Measurements from ENCODE around the gene ASB10. TPM values are rescaled to one million over a fixed set of nuclear protein-coding genes. Genes with fewer than 3 reads are reported as not detected.

ASB10 gene
- total and polyA plus RNA-seq, 2 of the 4 experiments (the other 2 are of a cell fraction) = not detected

- Histone ChIP-seq H3K4me3 (ENCODE audit: insufficient read depth, low read depth, low read length) (no peak overlapping the region), H3K27ac (ENCODE audit: insufficient read depth, low read length) (no peak overlapping the region), H3K18ac (ENCODE audit: low read depth, low read length) (no peak overlapping the region), H4K20me1 (ENCODE audit: insufficient read depth, low read length) (peaks cover 3% of the 10 kb centered on the region; the same call in 1 of the 2 replicates), H2AK9ac (replicated peaks; ENCODE audit: low read depth, low read length, poor library complexity) (peak overlapping the region; percentile 69), H2BK20ac (ENCODE audit: low read depth, low read length) (no peak overlapping the region), H3K27me3 (ENCODE audit: control insufficient read depth, insufficient read depth, low read length) (no peaks in the 10 kb centered on the region), H3K14ac (replicated peaks; ENCODE audit: low read depth, low read length) (no peak overlapping the region), H3K9me3 (ENCODE audit: control insufficient read depth, insufficient read depth, low read length) (no peaks in the 10 kb centered on the region), H2BK5ac (ENCODE audit: low read depth, low read length, poor library complexity, severe bottlenecking) (no peak overlapping the region), H3K4ac (ENCODE audit: low read depth, low read length) (no peak overlapping the region), H3K4me1 (ENCODE audit: control insufficient read depth, insufficient read depth, low read length) (no peaks in the 10 kb centered on the region), H3K79me1 (ENCODE audit: low read depth in 1 of 2, low read length in 2 of 2) (peaks cover 0 to 4% of the 10 kb centered on the region in 2 experiments; a peak in 2 of 4 replicates), H3K4me2 (ENCODE audit: low read depth, low read length) (no peak overlapping the region), H2AK5ac (ENCODE audit: low read depth, low read length) (no peak overlapping the region), H2BK15ac (ENCODE audit: low read depth, low read length) (no peak overlapping the region), H3K9me1 (ENCODE audit: insufficient read depth, low read length) (no peaks in the 10 kb centered on the region; the same call in 1 of the 2 replicates), H4K8ac (ENCODE audit: low read depth in 2 of 2, low read length in 2 of 2) (no peak overlapping the region), H4K91ac (ENCODE audit: insufficient read depth, low read depth, low read length) (no peak overlapping the region), H2BK120ac (ENCODE audit: low read depth, low read length) (no peak overlapping the region), H2AFZ (replicated peaks; ENCODE audit: low read length, poor library complexity) (no peak overlapping the region), H3K56ac (ENCODE audit: extremely low read depth, insufficient read depth, low read length) (no peak overlapping the region), H4K5ac (ENCODE audit: low read depth, low read length) (no peak overlapping the region), H3K9ac (ENCODE audit: low read depth, low read length) (no peak overlapping the region), H3K23ac (ENCODE audit: low read depth, low read length) (no peak overlapping the region), H3K36me3 (ENCODE audit: control insufficient read depth, insufficient read depth, low read length) (peaks cover 78% of the 10 kb centered on the region)
- intact Hi-C loops (cut with micrococcal nuclease) (no loop called here), in situ Hi-C loops (cut with MboI; ENCODE audit: low sequenced_read_pairs) (no loop called here), dilution Hi-C loops (cut with HindIII; ENCODE audit: low sequenced_read_pairs, unreplicated experiment) (no loop called here)
- DNase-seq (no peak), ATAC-seq (ENCODE audit: low read depth) (no peak)
- BruUV-seq (replicated peaks) = no TSS peak
- TF ChIP-seq CHD1 (IDR thresholded peaks at IDR 0.05; ENCODE audit: low read depth, low read length) = no peak
- TF ChIP-seq, protein P1, sequence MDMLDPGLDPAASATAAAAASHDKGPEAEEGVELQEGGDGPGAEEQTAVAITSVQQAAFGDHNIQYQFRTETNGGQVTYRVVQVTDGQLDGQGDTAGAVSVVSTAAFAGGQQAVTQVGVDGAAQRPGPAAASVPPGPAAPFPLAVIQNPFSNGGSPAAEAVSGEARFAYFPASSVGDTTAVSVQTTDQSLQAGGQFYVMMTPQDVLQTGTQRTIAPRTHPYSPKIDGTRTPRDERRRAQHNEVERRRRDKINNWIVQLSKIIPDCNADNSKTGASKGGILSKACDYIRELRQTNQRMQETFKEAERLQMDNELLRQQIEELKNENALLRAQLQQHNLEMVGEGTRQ (IDR thresholded peaks at IDR 0.05; ENCODE audit: low read depth, low read length) = no peak
- TF ChIP-seq SMC3 (IDR thresholded peaks at IDR 0.05; ENCODE audit: low read depth, low read length) = no peak
- TF ChIP-seq NFE2L2 (IDR thresholded peaks at IDR 0.05; ENCODE audit: low read depth, low read length) = no peak
- TF ChIP-seq, protein P2, sequence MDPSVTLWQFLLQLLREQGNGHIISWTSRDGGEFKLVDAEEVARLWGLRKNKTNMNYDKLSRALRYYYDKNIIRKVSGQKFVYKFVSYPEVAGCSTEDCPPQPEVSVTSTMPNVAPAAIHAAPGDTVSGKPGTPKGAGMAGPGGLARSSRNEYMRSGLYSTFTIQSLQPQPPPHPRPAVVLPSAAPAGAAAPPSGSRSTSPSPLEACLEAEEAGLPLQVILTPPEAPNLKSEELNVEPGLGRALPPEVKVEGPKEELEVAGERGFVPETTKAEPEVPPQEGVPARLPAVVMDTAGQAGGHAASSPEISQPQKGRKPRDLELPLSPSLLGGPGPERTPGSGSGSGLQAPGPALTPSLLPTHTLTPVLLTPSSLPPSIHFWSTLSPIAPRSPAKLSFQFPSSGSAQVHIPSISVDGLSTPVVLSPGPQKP (IDR thresholded peaks at IDR 0.05; ENCODE audit: borderline replicate concordance, low read depth, low read length) = no peak
- no peak for TF ChIP-seq BHLHE40 (IDR thresholded peaks at IDR 0.05; ENCODE audit: low read depth, low read length)
- TF ChIP-seq POLR2A (IDR thresholded peaks at IDR 0.05; ENCODE audit: low read depth, low read length) = no peak
- TF ChIP-seq MXI1 (IDR thresholded peaks at IDR 0.05; ENCODE audit: borderline replicate concordance, low read depth, low read length) = no peak
- TF ChIP-seq CTCF (conservative IDR thresholded peaks at IDR 0.05; ENCODE audit: low read depth, low read length) = no peak
- no peak for TF ChIP-seq MAZ (IDR thresholded peaks at IDR 0.05; ENCODE audit: borderline replicate concordance, low read depth, low read length)
- no peak for TF ChIP-seq MAFK (IDR thresholded peaks at IDR 0.05; ENCODE audit: low read depth, low read length)
- TF ChIP-seq RAD21 (IDR thresholded peaks at IDR 0.05; ENCODE audit: low read length) = no peak
- no peak for TF ChIP-seq CEBPB (IDR thresholded peaks at IDR 0.05; ENCODE audit: low read depth, low read length)
- TF ChIP-seq RCOR1 (IDR thresholded peaks at IDR 0.05; ENCODE audit: insufficient replicate concordance, low read length) = no peak
- WGBS, 2 experiments (ENCODE audit: extremely low coverage in 2 of 2, insufficient read length in 1 of 2) = 78% methylated on average over 5 of the region's 22 CpGs; no CpG with 5 or more reads in 1 of the 2 experiments
- POLR2A ChIA-PET (ENCODE audit: unreplicated experiment) = no interaction called here
- CTCF ChIA-PET = no interaction called here
Measured at GRCh38 chr7:151137076-151137675, 49.9 kb downstream of the ASB10 start.

Data from IMR-90 (cell line).